Glutamatergic neuron (in vitro differentiated cells): ENCODE results near the gene TIMP2. TPM values are rescaled to one million over a fixed set of nuclear protein-coding genes. Genes with fewer than 3 reads are reported as not detected.

ENCODE experiments used
- DNase-seq: peaks from one replicate; pipeline ENCODE4 v3.0.0; 2022
- H3K27ac Mint-ChIP-seq: one replicate; pipeline ENCODE4 v1.8.0; 2020; ENCODE audit warnings: mild to moderate bottlenecking, mixed read lengths, inconsistent platforms; ENCODE audit not compliant: unreplicated experiment
- H3K27me3 Mint-ChIP-seq: one replicate; pipeline ENCODE4 v1.8.0; 2020; ENCODE audit warnings: mild to moderate bottlenecking, moderate library complexity, mixed read lengths, inconsistent platforms; ENCODE audit not compliant: unreplicated experiment
- H3K36me3 Mint-ChIP-seq: one replicate; pipeline ENCODE4 v1.8.0; 2020; ENCODE audit warnings: mild to moderate bottlenecking, mixed read lengths, inconsistent platforms; ENCODE audit not compliant: unreplicated experiment
- H3K4me1 Mint-ChIP-seq: one replicate; pipeline ENCODE4 v1.8.0; 2020; ENCODE audit warnings: mild to moderate bottlenecking, low read depth, mixed read lengths, inconsistent platforms; ENCODE audit not compliant: unreplicated experiment
- H3K4me3 Mint-ChIP-seq: one replicate; pipeline ENCODE4 v1.8.0; 2020; ENCODE audit warnings: mild to moderate bottlenecking, mixed read lengths, inconsistent platforms; ENCODE audit not compliant: unreplicated experiment
- H3K9me3 Mint-ChIP-seq: one replicate; pipeline ENCODE4 v1.8.0; 2020; ENCODE audit warnings: mild to moderate bottlenecking, moderate library complexity, mixed read lengths, inconsistent platforms; ENCODE audit not compliant: unreplicated experiment
- CTCF ChIP-seq: fragments of 200-600 bp; sonication (generic); IDR thresholded peaks from one replicate; pipeline ENCODE4 v1.5.0; 2021; ENCODE audit not compliant: partially characterized antibody, unreplicated experiment
- total RNA-seq: library from RNA; stranded (reverse); fragmentation: NEBNext Ultra II Directional; extraction: Animal tissue kit (Norgen Biotek cat#: 25700); gene quantifications from one replicate; pipeline ENCODE4 v1.2.1, GENCODE V29; 2021; ENCODE audit not compliant: unreplicated experiment

Gene TIMP2
- total RNA-seq, 1 donor from 2014 or later: 121 TPM

DNA sequence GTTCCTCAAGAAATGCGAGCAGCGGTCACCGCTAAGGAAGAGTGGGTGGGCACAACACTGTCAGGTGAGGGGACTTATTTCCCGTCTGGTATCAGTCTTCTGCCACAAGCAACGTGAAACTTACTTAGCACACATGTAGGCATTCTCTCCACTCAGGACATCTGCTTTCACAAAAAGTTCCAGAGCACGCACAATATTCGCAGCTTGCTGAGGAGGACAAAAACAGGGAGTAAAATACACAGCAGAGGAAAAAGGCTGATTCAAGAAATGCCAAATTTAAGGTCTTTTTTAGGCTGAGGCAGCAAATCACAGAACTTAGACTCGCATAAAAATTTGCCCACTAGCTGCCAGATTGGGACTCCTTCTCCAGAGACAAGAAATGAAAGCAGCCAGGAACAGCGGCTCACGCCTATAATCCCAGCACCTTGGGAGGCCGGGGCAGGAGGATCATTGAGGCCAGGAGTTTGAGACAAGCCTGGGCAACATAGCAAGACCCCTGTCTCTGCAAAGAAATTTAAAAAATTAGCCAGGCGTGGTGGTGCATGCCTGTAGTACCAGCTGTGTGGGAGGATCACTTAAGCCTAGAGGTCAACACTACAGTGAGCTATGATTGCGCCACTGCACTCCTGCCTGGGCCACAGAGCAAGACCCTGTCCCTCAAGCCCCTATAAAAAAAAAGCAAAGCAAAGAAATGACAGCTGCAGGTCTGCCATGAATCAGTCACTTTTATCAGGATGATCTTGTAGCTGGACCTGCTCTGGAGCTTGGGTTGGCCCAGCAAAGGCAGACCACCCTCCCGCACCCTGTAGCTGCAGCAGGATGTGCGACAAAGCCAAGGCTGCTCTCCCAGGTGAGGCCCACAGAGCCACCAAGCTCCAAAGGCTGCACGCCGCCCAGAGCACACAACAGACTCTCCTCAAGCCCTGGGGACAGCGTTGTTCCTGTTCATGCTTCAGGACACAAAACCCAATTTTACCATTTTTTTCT is 105.1 kb downstream of the TIMP2 start:
- H3K4me1 Mint-ChIP-seq: peaks cover 2% of the 10 kb centered on the region
- no peak for DNase-seq
- no peak overlapping the region for H3K27ac Mint-ChIP-seq
- H3K36me3 Mint-ChIP-seq: no peaks in the 10 kb centered on the region
- TF ChIP-seq CTCF: no peak
- H3K4me3 Mint-ChIP-seq: no peak overlapping the region
- H3K27me3 Mint-ChIP-seq: peaks cover 4% of the 10 kb centered on the region
- peaks cover 1% of the 10 kb centered on the region for H3K9me3 Mint-ChIP-seq

DNA sequence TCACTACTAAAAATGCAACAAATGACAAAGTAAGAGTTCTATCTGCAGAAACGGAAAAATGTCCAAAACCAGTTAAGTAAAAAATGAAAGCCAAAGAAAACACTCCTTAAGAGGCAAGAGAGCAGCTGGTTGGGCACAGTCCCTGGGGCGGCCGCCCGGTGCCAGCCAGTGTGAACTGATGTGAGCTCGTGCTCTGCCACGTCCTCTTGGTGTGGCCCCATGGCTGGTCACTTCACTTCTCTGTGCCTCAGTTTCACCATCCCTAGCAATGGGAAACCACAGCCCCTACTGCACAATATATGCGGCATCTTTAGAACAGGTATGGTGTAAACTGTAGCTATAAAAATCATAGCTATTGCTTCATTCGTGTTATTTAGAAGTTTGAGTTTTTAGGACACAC is 105.8 kb downstream of the TIMP2 start:
- Mint-ChIP-seq H3K4me1 (peaks cover 2% of the 10 kb centered on the region), H3K36me3 (no peaks in the 10 kb centered on the region), H3K27ac (no peak overlapping the region), H3K27me3 (peaks cover 4% of the 10 kb centered on the region), H3K4me3 (no peak overlapping the region), H3K9me3 (peaks cover 1% of the 10 kb centered on the region)
- DNase-seq: no peak
- no peak for TF ChIP-seq CTCF

DNA sequence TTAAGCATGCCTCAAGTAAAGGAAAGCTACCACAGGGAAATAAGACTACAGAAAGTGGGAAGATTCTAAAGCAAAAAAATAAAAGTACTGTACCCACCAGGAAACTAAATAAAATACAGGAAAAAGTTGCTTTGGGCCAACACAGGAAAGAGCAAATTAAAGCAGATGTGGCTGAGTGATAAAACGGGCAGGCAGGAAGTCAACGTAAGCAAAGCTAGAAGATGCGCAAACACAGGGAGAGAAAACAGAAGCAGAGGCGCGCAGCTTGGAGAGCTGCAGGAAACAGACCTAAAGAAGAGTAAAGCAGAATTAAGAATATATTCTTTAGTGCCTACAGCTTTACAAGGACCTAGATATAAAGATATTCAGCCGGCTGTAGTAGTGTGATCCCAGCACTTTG is 106.3 kb downstream of the TIMP2 start:
- no peak for DNase-seq
- H3K27me3 Mint-ChIP-seq: peaks cover 4% of the 10 kb centered on the region
- no peak for TF ChIP-seq CTCF
- H3K36me3 Mint-ChIP-seq: no peaks in the 10 kb centered on the region
- H3K9me3 Mint-ChIP-seq: peaks cover 1% of the 10 kb centered on the region
- H3K4me3 Mint-ChIP-seq: no peak overlapping the region
- H3K4me1 Mint-ChIP-seq: peaks cover 2% of the 10 kb centered on the region
- H3K27ac Mint-ChIP-seq: no peak overlapping the region

DNA sequence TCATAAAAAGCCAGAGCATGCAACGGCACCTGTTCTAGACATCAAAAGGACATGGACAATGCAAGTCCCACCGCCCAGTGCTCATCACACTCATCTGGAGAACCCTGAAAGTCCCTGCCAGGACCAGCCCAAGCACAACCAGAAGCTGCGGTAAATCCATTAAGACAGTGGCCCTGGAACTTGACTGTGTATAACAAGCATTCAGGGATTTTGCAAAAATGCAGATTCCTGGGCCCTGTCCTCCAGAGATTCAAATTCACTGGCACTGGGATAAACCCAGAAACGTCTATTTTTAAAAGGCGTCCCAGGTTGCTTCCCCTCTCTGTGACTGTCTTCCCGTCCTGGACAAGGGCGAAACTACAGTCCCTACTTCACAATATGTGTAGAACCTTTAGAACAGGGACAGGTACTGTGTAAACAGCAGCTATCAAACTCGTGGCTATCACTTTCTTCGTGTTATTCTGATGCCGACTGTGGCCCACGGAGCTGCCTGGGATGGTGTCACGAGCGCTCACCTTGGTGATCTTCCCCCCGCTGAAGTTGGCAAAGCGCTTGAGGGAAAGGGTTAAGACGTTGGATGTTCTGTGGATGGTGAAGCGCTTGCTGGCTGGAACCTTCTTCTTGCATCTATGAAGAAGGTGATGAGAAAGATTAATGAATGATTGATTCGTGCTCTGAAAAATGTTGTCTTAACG is 106.9 kb downstream of the TIMP2 start:
- DNase-seq: no peak
- Mint-ChIP-seq H3K27ac (no peak overlapping the region), H3K9me3 (peaks cover under 1% of the 10 kb centered on the region), H3K4me1 (no peaks in the 10 kb centered on the region), H3K4me3 (no peak overlapping the region), H3K36me3 (no peaks in the 10 kb centered on the region), H3K27me3 (peaks cover 2% of the 10 kb centered on the region)
- TF ChIP-seq CTCF: no peak

DNA sequence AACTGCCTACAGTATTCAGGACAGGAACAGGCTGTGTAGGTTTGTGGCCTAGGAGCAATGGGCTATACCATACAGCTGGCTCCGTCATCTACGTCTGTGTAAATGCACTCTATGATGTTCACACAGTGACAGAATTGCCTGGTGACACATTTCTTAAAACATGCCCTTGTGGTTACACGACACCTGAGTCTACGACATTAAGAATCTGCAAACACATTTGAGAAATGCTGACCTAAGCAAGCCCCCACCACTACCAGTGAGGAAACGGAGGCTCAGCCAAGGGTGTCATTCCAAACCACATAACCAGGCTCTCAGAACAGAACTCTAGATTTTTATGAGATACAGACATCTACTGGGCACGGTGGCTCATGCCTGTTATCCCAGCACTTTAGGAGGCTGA is 108.1 kb downstream of the TIMP2 start:
- Mint-ChIP-seq H3K36me3 (no peaks in the 10 kb centered on the region), H3K4me1 (no peaks in the 10 kb centered on the region)

More for the DNA sequence above, 108.1 kb downstream of the TIMP2 start:
- no peak for TF ChIP-seq CTCF
- Mint-ChIP-seq H3K4me3 (no peak overlapping the region), H3K27ac (no peak overlapping the region), H3K27me3 (no peaks in the 10 kb centered on the region), H3K9me3 (no peaks in the 10 kb centered on the region)
- DNase-seq: no peak
